Endodermal cell (in vitro differentiated cells): ENCODE measurements around the gene PCGF1. TPM values are rescaled to one million over a fixed set of nuclear protein-coding genes. Genes with fewer than 3 reads are reported as not detected.

Experiments used
- DNase-seq: peaks from one replicate; pipeline ENCODE4 v3.0.0-alpha.2; 2017
- H3K27ac ChIP-seq: 2 replicates; pipeline ENCODE4 v1.5.1; 2013; ENCODE audit warnings: mild to moderate bottlenecking, low read depth, low read length, moderate library complexity
- H3K27me3 ChIP-seq: 2 replicates; pipeline ENCODE4 v1.6.1; 2013; ENCODE audit warnings: mild to moderate bottlenecking, low read length, moderate library complexity; ENCODE audit not compliant: insufficient read depth, control insufficient read depth, poor library complexity, severe bottlenecking
- H3K36me3 ChIP-seq: 2 replicates; pipeline ENCODE4 v1.7.0; 2013; ENCODE audit warnings: mild to moderate bottlenecking, low read length, moderate library complexity; ENCODE audit not compliant: control insufficient read depth, insufficient read depth
- H3K4me1 ChIP-seq: one replicate; pipeline ENCODE4 v1.7.0; 2013; ENCODE audit warnings: low read length; ENCODE audit not compliant: control insufficient read depth, insufficient read depth
- H3K4me3 ChIP-seq: 2 replicates; pipeline ENCODE4 v1.5.1; 2013; ENCODE audit warnings: mild to moderate bottlenecking, low read length, moderate library complexity
- H3K9ac ChIP-seq: 2 replicates; pipeline ENCODE4 v1.6.1; 2013; ENCODE audit warnings: mild to moderate bottlenecking, low read length, moderate library complexity; ENCODE audit not compliant: poor library complexity, severe bottlenecking; ENCODE audit errors: extremely low read depth
- H3K9me3 ChIP-seq: 2 replicates; pipeline ENCODE4 v1.6.1; 2013; ENCODE audit warnings: mild to moderate bottlenecking, low read length, moderate library complexity; ENCODE audit not compliant: control insufficient read depth
- H3K27ac Mint-ChIP-seq: 2 replicates; pipeline ENCODE4 v1.8.0; 2020; ENCODE audit warnings: mixed read lengths
- H3K27me3 Mint-ChIP-seq: 2 replicates; pipeline ENCODE4 v1.8.0; 2021; ENCODE audit warnings: mild to moderate bottlenecking, mixed read lengths; ENCODE audit not compliant: insufficient read depth
- H3K36me3 Mint-ChIP-seq: 2 replicates; pipeline ENCODE4 v1.8.0; 2020; ENCODE audit warnings: low read depth, mixed read lengths
- H3K4me1 Mint-ChIP-seq: 2 replicates; pipeline ENCODE4 v1.8.0; 2020; ENCODE audit warnings: mixed read lengths
- H3K4me3 Mint-ChIP-seq: 2 replicates; pipeline ENCODE4 v1.8.0; 2020; ENCODE audit warnings: mild to moderate bottlenecking, moderate library complexity, mixed read lengths
- H3K9me3 Mint-ChIP-seq: 2 replicates; pipeline ENCODE4 v1.8.0; 2020; ENCODE audit warnings: mild to moderate bottlenecking, mixed read lengths
- WGBS, 2 experiments: methylation state at CpG; one replicate each; pipeline versions ENCODE4 v1.1.5 to v1.1.7; 2013; ENCODE audit warnings: missing lambda C conversion rate in 2 of 2, mixed read lengths in 1 of 2; ENCODE audit not compliant: insufficient coverage in 1 of 2, insufficient read length in 1 of 2; 5-methylcytosine and 5-hydroxymethylcytosine counted together
- total RNA-seq, 2 donors: library from RNA; stranded (reverse); fragmentation: NEBNext Ultra II Directional in 1 of 2; extraction: Animal tissue kit (Norgen Biotek cat#: 25700) in 1 of 2; gene quantifications; 2 replicates in 1 of 2; 3 replicates in 1 of 2; pipeline ENCODE4 v1.2.1, GENCODE V29; 2021
- TF ChIP-seq, protein P1 (sequence below): fragments of 200-600 bp; sonication (generic); conservative IDR thresholded peaks from 2 replicates; pipeline ENCODE4 v1.5.0; 2021; ENCODE audit warnings: antibody characterized with exemption, mild to moderate bottlenecking

The PCGF1 gene
- total RNA-seq, 2 donors from 2014 or later = 15.5 to 21.4 TPM

GRCh38 chr2:74512744-74513604 lies 5.5 kb upstream of the PCGF1 start:
- 3 to 5% methylated on average over 25 to 36 of the region's 36 CpGs for WGBS, 2 experiments
- H3K36me3 ChIP-seq = no peaks in the 10 kb centered on the region
- H3K27ac ChIP-seq = no peak overlapping the region
- Mint-ChIP-seq H3K4me3 (peak overlapping the region; percentile 42), H3K4me1 (peaks cover 18% of the 10 kb centered on the region), H3K36me3 (peaks cover 2% of the 10 kb centered on the region), H3K27me3 (peaks cover 87% of the 10 kb centered on the region), H3K27ac (no peak overlapping the region), H3K9me3 (peaks cover 9% of the 10 kb centered on the region)
- no peak overlapping the region for H3K9ac ChIP-seq
- TF ChIP-seq, protein P1, sequence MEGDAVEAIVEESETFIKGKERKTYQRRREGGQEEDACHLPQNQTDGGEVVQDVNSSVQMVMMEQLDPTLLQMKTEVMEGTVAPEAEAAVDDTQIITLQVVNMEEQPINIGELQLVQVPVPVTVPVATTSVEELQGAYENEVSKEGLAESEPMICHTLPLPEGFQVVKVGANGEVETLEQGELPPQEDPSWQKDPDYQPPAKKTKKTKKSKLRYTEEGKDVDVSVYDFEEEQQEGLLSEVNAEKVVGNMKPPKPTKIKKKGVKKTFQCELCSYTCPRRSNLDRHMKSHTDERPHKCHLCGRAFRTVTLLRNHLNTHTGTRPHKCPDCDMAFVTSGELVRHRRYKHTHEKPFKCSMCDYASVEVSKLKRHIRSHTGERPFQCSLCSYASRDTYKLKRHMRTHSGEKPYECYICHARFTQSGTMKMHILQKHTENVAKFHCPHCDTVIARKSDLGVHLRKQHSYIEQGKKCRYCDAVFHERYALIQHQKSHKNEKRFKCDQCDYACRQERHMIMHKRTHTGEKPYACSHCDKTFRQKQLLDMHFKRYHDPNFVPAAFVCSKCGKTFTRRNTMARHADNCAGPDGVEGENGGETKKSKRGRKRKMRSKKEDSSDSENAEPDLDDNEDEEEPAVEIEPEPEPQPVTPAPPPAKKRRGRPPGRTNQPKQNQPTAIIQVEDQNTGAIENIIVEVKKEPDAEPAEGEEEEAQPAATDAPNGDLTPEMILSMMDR = no peak
- H3K9me3 ChIP-seq = peaks cover 9% of the 10 kb centered on the region
- peaks cover 85% of the 10 kb centered on the region for H3K27me3 ChIP-seq
- DNase-seq = peak; percentile 65
- H3K4me1 ChIP-seq = peaks cover 3% of the 10 kb centered on the region
- no peak overlapping the region for H3K4me3 ChIP-seq

GRCh38 chr2:74511104-74511989 lies 3.9 kb upstream of the PCGF1 start:
- Histone ChIP-seq H3K36me3 (no peaks in the 10 kb centered on the region), H3K4me3 (no peak overlapping the region), H3K27ac (no peak overlapping the region), H3K4me1 (peaks cover 6% of the 10 kb centered on the region), H3K27me3 (peaks cover 68% of the 10 kb centered on the region), H3K9ac (no peak overlapping the region), H3K9me3 (peaks cover 1% of the 10 kb centered on the region)
- Mint-ChIP-seq H3K27me3 (peaks cover 75% of the 10 kb centered on the region), H3K9me3 (peaks cover 2% of the 10 kb centered on the region), H3K4me1 (peaks cover 25% of the 10 kb centered on the region), H3K4me3 (no peak overlapping the region), H3K27ac (no peak overlapping the region), H3K36me3 (peaks cover 5% of the 10 kb centered on the region)
- TF ChIP-seq, protein P1 = no peak
- no peak for DNase-seq
- 70 to 78% methylated on average over 11 of the region's 11 CpGs for WGBS, 2 experiments

GRCh38 chr2:74510272-74510671 lies 2.8 kb upstream of the PCGF1 start:
- H3K9me3 ChIP-seq = no peaks in the 10 kb centered on the region
- DNase-seq = no peak
- H3K27me3 ChIP-seq = peaks cover 64% of the 10 kb centered on the region
- Mint-ChIP-seq H3K9me3 (no peaks in the 10 kb centered on the region), H3K27me3 (peaks cover 65% of the 10 kb centered on the region), H3K4me1 (peaks cover 25% of the 10 kb centered on the region), H3K4me3 (no peak overlapping the region), H3K36me3 (peaks cover 12% of the 10 kb centered on the region), H3K27ac (no peak overlapping the region)
- WGBS, 2 experiments = 78 to 87% methylated on average over 4 of the region's 4 CpGs
- H3K27ac ChIP-seq = no peak overlapping the region
- TF ChIP-seq, protein P1 = no peak
- H3K36me3 ChIP-seq = peaks cover 9% of the 10 kb centered on the region
- peaks cover 6% of the 10 kb centered on the region for H3K4me1 ChIP-seq
- H3K4me3 ChIP-seq = no peak overlapping the region
- H3K9ac ChIP-seq = no peak overlapping the region
